HL-60 (cell line): ENCODE measurements around the gene FBLN5.

ENCODE experiments used
- DNase-seq, 2 experiments: peaks; one replicate each; pipeline ENCODE4 v3.0.0-alpha.2; 2010 to 2020; ENCODE audit warnings: low read depth in 1 of 2, low spot score in 1 of 2
- H3K27ac ChIP-seq: fragments of 250-450 bp; sonication (Bioruptor Pico); replicated peaks from 2 replicates; pipeline ENCODE4 v1.5.1; 2020; ENCODE audit warnings: mild to moderate bottlenecking, moderate library complexity
- H3K27me3 ChIP-seq: fragments of 250-450 bp; sonication (Bioruptor Pico); 2 replicates; pipeline ENCODE4 v1.5.1; 2021; ENCODE audit warnings: mild to moderate bottlenecking, moderate library complexity; ENCODE audit not compliant: insufficient read depth, poor library complexity, severe bottlenecking
- H3K4me3 ChIP-seq: replicated peaks from 2 replicates; pipeline ENCODE4 v1.5.1; 2011; ENCODE audit warnings: mild to moderate bottlenecking, control low read depth, low read length; ENCODE audit not compliant: insufficient read depth
- GABPA ChIP-seq: IDR thresholded peaks from 2 replicates; pipeline ENCODE4 v1.6.1; 2012; ENCODE audit warnings: low read depth
- POLR2AphosphoS5 ChIP-seq: IDR thresholded peaks from 2 replicates; pipeline ENCODE4 v1.6.1; 2012; ENCODE audit warnings: low read depth
- REST ChIP-seq: IDR thresholded peaks from 2 replicates; pipeline ENCODE4 v1.6.1; 2012; ENCODE audit warnings: low read depth; ENCODE audit not compliant: insufficient replicate concordance
- SPI1 ChIP-seq: IDR thresholded peaks from 2 replicates; pipeline ENCODE4 v1.6.1; 2012; ENCODE audit warnings: low read depth, mild to moderate bottlenecking, borderline replicate concordance
- TF ChIP-seq, protein P1 (sequence below): IDR thresholded peaks from one replicate; pipeline ENCODE4 v1.5.1; 2011; ENCODE audit warnings: low read length, control low read depth, inconsistent platforms; ENCODE audit not compliant: insufficient read depth

FBLN5 gene

DNA sequence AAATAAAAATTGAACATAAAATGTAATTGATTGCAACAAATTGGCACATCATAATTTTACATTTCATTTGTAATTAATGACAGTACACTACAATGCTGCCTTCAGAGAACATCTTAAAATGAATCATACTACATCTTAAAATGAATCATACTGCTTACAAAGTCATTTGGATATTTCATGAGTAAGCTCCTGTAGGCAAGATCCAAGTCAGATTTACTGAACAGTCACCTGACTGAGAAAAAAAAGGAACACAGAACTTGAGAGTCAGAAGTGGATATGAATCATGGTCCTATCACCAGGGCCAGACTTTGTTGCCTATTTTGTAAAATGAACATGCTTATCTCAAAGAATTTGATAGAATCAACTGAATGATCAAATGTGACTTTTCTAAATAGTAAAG lies 32.7 kb upstream of the FBLN5 start:
- no peak for TF ChIP-seq POLR2AphosphoS5
- no peak for TF ChIP-seq GABPA
- TF ChIP-seq, protein P1, sequence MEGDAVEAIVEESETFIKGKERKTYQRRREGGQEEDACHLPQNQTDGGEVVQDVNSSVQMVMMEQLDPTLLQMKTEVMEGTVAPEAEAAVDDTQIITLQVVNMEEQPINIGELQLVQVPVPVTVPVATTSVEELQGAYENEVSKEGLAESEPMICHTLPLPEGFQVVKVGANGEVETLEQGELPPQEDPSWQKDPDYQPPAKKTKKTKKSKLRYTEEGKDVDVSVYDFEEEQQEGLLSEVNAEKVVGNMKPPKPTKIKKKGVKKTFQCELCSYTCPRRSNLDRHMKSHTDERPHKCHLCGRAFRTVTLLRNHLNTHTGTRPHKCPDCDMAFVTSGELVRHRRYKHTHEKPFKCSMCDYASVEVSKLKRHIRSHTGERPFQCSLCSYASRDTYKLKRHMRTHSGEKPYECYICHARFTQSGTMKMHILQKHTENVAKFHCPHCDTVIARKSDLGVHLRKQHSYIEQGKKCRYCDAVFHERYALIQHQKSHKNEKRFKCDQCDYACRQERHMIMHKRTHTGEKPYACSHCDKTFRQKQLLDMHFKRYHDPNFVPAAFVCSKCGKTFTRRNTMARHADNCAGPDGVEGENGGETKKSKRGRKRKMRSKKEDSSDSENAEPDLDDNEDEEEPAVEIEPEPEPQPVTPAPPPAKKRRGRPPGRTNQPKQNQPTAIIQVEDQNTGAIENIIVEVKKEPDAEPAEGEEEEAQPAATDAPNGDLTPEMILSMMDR, result no peak
- Histone ChIP-seq H3K27me3 (no peaks in the 10 kb centered on the region), H3K27ac (no peak overlapping the region), H3K4me3 (no peak overlapping the region)
- peak in 1 of 2 experiments; percentile 32 for DNase-seq

DNA sequence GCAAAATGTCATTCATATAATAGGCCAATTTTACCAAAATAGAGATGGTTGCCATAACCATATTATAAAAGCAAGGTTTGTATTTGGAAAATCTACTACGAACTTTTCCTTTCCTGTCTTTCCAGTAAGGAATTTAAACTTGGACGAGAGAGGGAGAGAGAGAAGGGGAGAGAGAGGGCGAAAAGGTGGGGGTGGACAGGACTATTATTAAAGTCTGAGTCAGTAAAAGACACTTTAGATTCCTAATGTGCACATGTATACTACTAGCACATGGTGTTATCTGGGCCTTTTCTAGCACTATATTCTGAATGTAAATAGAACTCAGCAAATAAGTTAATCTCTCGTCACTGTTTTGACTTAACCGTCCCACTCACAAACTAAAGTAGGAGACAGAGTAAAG lies 30.4 kb upstream of the FBLN5 start:
- H3K27ac ChIP-seq, result no peak overlapping the region
- TF ChIP-seq REST (no peak), SPI1 (no peak), GABPA (no peak), POLR2AphosphoS5 (no peak)
- TF ChIP-seq, protein P1, result no peak
- H3K27me3 ChIP-seq, result no peaks in the 10 kb centered on the region
- DNase-seq, result no peak
- no peak overlapping the region for H3K4me3 ChIP-seq

DNA sequence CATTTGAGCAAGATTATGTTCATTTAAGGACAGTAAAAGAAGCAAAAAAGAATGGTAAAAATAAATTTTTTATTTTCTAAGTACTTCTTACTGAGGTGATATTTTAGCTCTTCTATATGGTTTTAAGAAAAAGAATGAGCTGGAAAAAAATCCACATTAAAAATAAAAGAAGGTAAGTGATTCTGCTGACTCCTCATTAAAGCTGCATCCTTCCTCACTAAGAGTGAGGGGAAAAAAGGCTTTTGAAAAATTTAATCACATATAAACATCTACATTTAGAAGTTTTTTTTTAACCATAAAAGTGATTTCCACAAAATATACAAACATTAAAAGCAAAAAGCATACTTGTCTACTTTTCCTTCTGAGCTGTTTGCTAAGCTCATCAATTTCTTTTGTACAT lies 28.3 kb upstream of the FBLN5 start:
- H3K4me3 ChIP-seq, result no peak overlapping the region
- no peak overlapping the region for H3K27ac ChIP-seq
- H3K27me3 ChIP-seq, result no peaks in the 10 kb centered on the region
- no peak for DNase-seq
- TF ChIP-seq, protein P1, result no peak
- TF ChIP-seq REST (no peak), SPI1 (no peak), POLR2AphosphoS5 (no peak), GABPA (no peak)

DNA sequence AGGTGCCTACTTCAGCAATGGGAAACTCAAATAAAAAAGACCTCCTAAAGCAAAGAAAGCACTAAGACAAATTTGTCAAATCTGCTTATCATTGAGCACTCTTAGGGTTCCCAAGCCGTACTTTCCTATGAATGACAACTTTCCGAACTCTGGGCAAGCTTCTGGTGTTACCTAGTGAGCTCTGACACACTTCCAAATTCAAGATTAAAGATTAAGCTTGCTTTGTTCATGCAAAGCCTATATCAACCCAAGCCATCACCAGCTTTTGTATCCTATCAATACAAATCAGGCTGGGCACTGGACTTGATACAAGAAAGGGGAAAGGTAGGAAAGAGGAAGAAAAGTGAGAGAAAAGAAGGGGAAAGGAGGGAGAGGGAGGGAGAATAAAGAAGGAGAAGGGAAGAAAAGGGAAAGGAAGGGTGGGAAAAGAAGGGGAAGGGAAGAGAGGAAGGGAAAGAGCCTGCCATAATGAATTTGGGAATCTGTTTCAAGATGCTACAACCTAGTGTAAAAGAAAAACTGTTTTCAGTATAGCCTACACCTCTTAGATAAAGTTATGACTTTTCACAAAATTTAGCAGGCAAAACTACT lies 23.8 kb upstream of the FBLN5 start:
- no peak overlapping the region for H3K4me3 ChIP-seq
- no peak overlapping the region for H3K27ac ChIP-seq
- DNase-seq, result no peak
- no peak for TF ChIP-seq POLR2AphosphoS5
- no peak for TF ChIP-seq REST
- no peak for TF ChIP-seq SPI1
- TF ChIP-seq, protein P1, result no peak
- TF ChIP-seq GABPA, result no peak
- no peaks in the 10 kb centered on the region for H3K27me3 ChIP-seq
